Vagina (tissue), 2 donors: Measurements from ENCODE around the gene DPF3.

Source experiments
- CTCF ChIP-seq, 3 experiments: fragments of 450-650 bp in 2 of 3; fragments of 200-600 bp in 1 of 3; sonication (generic) in 1 of 3; IDR thresholded peaks; one replicate each; pipeline ENCODE4 v1.5.1; 2017 to 2019; ENCODE audit warnings: antibody characterized with exemption in 3 of 3, mild to moderate bottlenecking in 2 of 3, moderate library complexity in 2 of 3
- POLR2AphosphoS5 ChIP-seq, 2 donors: sonication (generic); formaldehyde crosslinking; IDR thresholded peaks; one replicate each; pipeline ENCODE4 v1.9.0; 2017; ENCODE audit warnings: antibody characterized with exemption in 2 of 2, mild to moderate bottlenecking in 2 of 2, low read depth in 1 of 2; ENCODE audit not compliant: insufficient read depth in 1 of 2

- no peak for TF ChIP-seq CTCF (IDR thresholded peaks at IDR 0.05)
- TF ChIP-seq POLR2AphosphoS5 (IDR thresholded peaks at IDR 0.05; ENCODE audit: insufficient read depth in 1 of 2, low read depth in 1 of 2) = no peak
Measured at GRCh38 chr14:72595152-72595862, 298.6 kb downstream of the DPF3 start.
